ENCODE results near the gene SDK1.

DNA sequence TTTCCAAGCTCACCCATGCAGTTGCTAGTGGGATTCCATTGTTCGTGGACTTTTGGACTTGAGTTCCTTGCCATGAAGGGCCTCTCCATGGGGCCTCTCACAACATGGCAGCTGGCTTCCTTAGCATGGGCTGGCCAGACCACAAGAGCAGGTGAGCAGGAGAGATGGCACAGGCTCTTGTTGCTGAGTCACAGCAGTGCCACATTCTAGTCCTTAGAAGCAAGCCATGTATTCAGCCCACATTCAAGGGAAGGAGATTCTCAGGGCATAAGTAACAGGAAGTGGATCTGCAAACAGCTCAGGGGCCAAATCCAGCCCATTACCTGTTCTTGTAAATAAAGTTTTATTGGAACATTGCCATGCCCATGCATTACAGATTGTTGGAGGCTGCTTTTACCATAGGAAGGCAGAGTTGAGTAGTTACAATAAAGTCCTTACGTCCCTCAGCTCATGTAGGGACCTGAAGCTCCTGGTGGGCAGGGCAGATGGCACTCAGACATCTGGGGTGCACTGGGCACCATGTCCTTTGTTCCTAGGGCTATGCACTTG, 899.6 kb downstream of the SDK1 start:
- TF ChIP-seq, protein P1, sequence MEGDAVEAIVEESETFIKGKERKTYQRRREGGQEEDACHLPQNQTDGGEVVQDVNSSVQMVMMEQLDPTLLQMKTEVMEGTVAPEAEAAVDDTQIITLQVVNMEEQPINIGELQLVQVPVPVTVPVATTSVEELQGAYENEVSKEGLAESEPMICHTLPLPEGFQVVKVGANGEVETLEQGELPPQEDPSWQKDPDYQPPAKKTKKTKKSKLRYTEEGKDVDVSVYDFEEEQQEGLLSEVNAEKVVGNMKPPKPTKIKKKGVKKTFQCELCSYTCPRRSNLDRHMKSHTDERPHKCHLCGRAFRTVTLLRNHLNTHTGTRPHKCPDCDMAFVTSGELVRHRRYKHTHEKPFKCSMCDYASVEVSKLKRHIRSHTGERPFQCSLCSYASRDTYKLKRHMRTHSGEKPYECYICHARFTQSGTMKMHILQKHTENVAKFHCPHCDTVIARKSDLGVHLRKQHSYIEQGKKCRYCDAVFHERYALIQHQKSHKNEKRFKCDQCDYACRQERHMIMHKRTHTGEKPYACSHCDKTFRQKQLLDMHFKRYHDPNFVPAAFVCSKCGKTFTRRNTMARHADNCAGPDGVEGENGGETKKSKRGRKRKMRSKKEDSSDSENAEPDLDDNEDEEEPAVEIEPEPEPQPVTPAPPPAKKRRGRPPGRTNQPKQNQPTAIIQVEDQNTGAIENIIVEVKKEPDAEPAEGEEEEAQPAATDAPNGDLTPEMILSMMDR (IDR thresholded peaks at IDR 0.05): no peak
- TF ChIP-seq FOXK1 (CRISPR knock-in tag; IDR thresholded peaks at IDR 0.05): no peak
- TF ChIP-seq, protein P2, sequence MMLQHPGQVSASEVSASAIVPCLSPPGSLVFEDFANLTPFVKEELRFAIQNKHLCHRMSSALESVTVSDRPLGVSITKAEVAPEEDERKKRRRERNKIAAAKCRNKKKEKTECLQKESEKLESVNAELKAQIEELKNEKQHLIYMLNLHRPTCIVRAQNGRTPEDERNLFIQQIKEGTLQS (CRISPR knock-in tag; conservative IDR thresholded peaks at IDR 0.05): no peak

Measured in WTC11 (cell line).